ENCODE data around the gene RAD17. TPM values are rescaled to one million over a fixed set of nuclear protein-coding genes. Genes with fewer than 3 reads are reported as not detected.
"Not testable (repeated sequence)": the region's sequence is repeated elsewhere in the genome, so short reads cannot be mapped to it uniquely, and the experiment has no call there.

RAD17 gene
- total RNA-seq, 1 experiment from 2014 or later, result 21.9 TPM

DNA sequence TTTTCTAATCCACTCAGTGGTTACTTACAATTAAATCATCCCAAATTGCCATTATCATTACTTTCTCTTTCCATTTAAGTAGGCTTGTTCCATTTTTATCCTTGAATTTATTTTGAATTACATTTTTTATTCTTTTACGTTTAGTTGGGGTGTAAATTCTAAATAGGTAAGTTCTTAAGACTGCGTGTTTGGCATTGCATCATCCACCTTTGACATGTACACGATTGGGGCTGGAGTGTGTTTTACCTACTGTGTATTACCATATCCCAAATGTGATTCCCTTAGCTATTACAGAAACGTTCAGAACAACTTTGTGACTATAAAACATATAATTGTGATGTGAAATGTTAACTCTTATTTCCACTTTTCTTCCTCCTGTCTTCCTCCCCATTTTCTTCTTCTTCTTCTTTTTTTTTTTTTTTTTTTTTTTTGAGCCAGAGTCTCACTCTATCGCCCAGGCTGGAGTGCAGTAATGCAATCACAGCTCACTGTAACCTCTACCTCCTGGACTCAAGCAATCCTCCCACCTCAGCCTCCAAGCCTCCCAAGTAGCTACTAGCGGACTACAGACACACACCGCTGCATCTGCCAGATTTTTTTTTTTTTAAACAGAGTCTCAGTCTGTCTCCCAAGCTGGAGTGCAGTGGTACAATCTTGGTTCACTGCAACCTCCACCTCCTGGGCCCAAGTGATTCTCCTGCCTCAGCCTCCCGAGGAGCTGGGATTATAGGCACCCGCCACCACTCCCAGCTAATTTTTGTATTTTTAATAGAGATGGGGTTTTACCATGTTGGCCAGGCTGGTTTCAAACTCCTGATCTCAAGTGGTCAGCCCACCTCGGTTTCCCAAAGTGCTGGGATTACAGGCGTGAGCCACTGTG lies 62.0 kb downstream of the RAD17 start:
- H3K4me3 Mint-ChIP-seq (ENCODE audit: unreplicated experiment), result no peak overlapping the region
- intact Hi-C loops (cut with micrococcal nuclease), result no loop called here
- no peaks in the 10 kb centered on the region for H3K9me3 Mint-ChIP-seq (ENCODE audit: unreplicated experiment)
- no peak for DNase-seq (ENCODE audit: unreplicated experiment)
- H3K27ac Mint-ChIP-seq (ENCODE audit: low read depth, unreplicated experiment), result no peak overlapping the region
- CTCF ChIA-PET, result no interaction called here
- H3K36me3 Mint-ChIP-seq (ENCODE audit: insufficient read depth, unreplicated experiment), result peaks cover 48% of the 10 kb centered on the region
- BruUV-seq (replicated peaks), result no TSS peak
- H3K4me1 Mint-ChIP-seq (ENCODE audit: insufficient read depth, unreplicated experiment), result no peaks in the 10 kb centered on the region
- no peaks in the 10 kb centered on the region for H3K27me3 Mint-ChIP-seq (ENCODE audit: insufficient read depth, unreplicated experiment)
- POLR2A ChIA-PET, result no interaction called here
- no peak for TF ChIP-seq CTCF (IDR thresholded peaks at IDR 0.05; ENCODE audit: unreplicated experiment)

- H3K27ac Mint-ChIP-seq (ENCODE audit: low read depth, unreplicated experiment), result no peak overlapping the region
- POLR2A ChIA-PET, result interaction anchor here (1.1 kb wide), 1 partner anchor 27 kb away, joined by 4 read pairs; no protein-coding TSS in a partner anchor
- CTCF ChIA-PET, result interaction anchor here (0.6 to 0.9 kb wide), 3 partner anchors 12 to 322 kb away, joined by 3 to 6 read pairs (median 4); no protein-coding TSS in a partner anchor
These were observed 63.0 kb downstream of the RAD17 start for GRCh38 chr5:69432412-69433206.

GRCh38 chr5:69435276-69435884 lies 65.8 kb downstream of the RAD17 start:
- intact Hi-C loops (cut with micrococcal nuclease); H3K4me3 Mint-ChIP-seq (ENCODE audit: unreplicated experiment); H3K4me1 Mint-ChIP-seq (ENCODE audit: insufficient read depth, unreplicated experiment); POLR2A ChIA-PET; H3K9me3 Mint-ChIP-seq (ENCODE audit: unreplicated experiment); H3K27me3 Mint-ChIP-seq (ENCODE audit: insufficient read depth, unreplicated experiment); H3K27ac Mint-ChIP-seq (ENCODE audit: low read depth, unreplicated experiment); BruUV-seq (replicated peaks); DNase-seq (ENCODE audit: unreplicated experiment): not testable (repeated sequence)
- CTCF ChIA-PET, result interaction anchor here (0.7 to 0.8 kb wide), 3 partner anchors 11 to 423 kb away, joined by 3 to 4 read pairs (median 3); no protein-coding TSS in a partner anchor
- H3K36me3 Mint-ChIP-seq (ENCODE audit: insufficient read depth, unreplicated experiment), result peaks cover 49% of the 10 kb centered on the region

More at GRCh38 chr5:69432412-69433206, 63.0 kb downstream of the RAD17 start:
- TF ChIP-seq CTCF (IDR thresholded peaks at IDR 0.05; ENCODE audit: unreplicated experiment), result no peak
- no peaks in the 10 kb centered on the region for H3K9me3 Mint-ChIP-seq (ENCODE audit: unreplicated experiment)
- no peaks in the 10 kb centered on the region for H3K27me3 Mint-ChIP-seq (ENCODE audit: insufficient read depth, unreplicated experiment)
- H3K4me1 Mint-ChIP-seq (ENCODE audit: insufficient read depth, unreplicated experiment), result no peaks in the 10 kb centered on the region
- H3K36me3 Mint-ChIP-seq (ENCODE audit: insufficient read depth, unreplicated experiment), result peaks cover 48% of the 10 kb centered on the region
- H3K4me3 Mint-ChIP-seq (ENCODE audit: unreplicated experiment), result no peak overlapping the region
- BruUV-seq (replicated peaks), result no TSS peak
- intact Hi-C loops (cut with micrococcal nuclease), result no loop called here
- DNase-seq (ENCODE audit: unreplicated experiment), result no peak

- BruUV-seq (replicated peaks), result no TSS peak
- ChIA-PET CTCF (interaction anchor here (0.6 to 0.8 kb wide), 2 partner anchors 11 to 429 kb away, joined by 3 read pairs; no protein-coding TSS in a partner anchor), POLR2A (no interaction called here)
- Mint-ChIP-seq H3K9me3 (ENCODE audit: unreplicated experiment) (no peaks in the 10 kb centered on the region), H3K4me3 (ENCODE audit: unreplicated experiment) (no peak overlapping the region), H3K4me1 (ENCODE audit: insufficient read depth, unreplicated experiment) (no peaks in the 10 kb centered on the region), H3K27me3 (ENCODE audit: insufficient read depth, unreplicated experiment) (no peaks in the 10 kb centered on the region), H3K27ac (ENCODE audit: low read depth, unreplicated experiment) (no peak overlapping the region), H3K36me3 (ENCODE audit: insufficient read depth, unreplicated experiment) (peaks cover 21% of the 10 kb centered on the region)
- intact Hi-C loops (cut with micrococcal nuclease), result no loop called here
- no peak for DNase-seq (ENCODE audit: unreplicated experiment)
- no peak for TF ChIP-seq CTCF (IDR thresholded peaks at IDR 0.05; ENCODE audit: unreplicated experiment)
These were observed 74.6 kb downstream of the RAD17 start for GRCh38 chr5:69444127-69444754.
